NCI-H1694 (cell line): Measurements from ENCODE around the gene PRR36.

Experiments
- DNase-seq: peaks from one replicate; lab custom pipeline; 2025; lab: John Stamatoyannopoulos, UW

Gene PRR36

DNA sequence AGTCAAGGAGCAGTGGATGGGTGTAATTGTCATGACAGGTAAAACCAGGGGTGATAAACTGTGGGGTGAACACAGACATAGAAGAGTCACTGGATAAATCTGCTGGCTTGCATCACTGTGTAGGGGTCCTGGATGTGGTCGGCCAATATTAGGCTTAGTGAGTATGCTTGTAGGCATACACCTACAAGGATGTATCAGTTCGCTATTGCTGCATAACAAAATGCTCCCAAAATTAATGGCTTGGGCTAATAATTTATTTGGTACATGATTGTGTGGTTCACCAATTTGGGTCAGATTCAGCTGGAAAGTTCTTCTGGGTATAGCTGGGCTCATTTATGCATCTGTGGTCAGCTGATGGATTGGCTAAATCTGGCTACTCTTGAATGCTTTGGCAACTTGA is 55.4 kb downstream of the PRR36 start:
- no peak for DNase-seq
